GM18505 (cell line): ENCODE results near the gene COL4A2.

Experiments
- ATAC-seq: cut with Tn5 transposase; IDR thresholded peaks from one replicate; pipeline ENCODE4 v1.9.1; 2021; ENCODE audit not compliant: unreplicated experiment
- POLR2A ChIP-seq: IDR thresholded peaks from 4 replicates; pipeline ENCODE4 v1.6.1; 2011; ENCODE audit warnings: borderline replicate concordance; ENCODE audit not compliant: insufficient read depth, insufficient read length; ENCODE audit errors: extremely low read depth

COL4A2 gene

DNA sequence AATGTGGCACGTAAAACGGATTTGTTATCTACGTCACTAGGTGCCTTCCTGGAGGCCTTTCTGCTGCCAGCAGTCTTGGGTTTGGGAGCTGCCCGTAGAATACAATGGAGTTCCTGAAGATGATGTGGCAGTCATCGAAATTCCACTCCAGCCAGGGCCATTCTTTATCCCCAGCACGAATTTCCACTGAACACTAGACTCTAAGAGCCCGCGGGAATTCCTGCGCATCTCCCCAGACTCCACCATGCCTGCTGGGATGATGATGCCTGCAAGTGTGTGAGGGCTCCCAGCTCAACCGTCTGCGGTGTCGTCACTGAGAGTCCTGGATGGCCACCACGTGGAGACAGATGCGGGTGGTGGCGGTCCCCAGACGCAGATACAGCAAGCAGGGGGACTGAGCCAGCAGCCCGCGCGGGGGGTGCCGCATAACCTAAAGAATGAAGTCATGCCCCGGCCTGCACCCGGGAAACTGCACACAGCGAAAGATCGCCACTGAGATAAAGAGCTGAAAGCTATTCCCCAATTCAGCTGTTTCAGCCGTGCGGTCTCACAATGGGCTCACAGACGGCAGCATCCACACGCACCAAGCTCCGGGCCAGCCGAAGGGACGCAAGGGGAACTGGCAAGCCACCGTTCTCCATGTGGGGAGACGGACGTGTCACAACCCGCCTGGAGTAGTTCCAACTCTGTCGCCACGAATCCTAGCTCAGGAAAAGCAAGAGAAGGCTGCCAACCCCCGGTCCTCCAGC, 41.2 kb upstream of the COL4A2 start:
- ATAC-seq: no peak
- no peak for TF ChIP-seq POLR2A

DNA sequence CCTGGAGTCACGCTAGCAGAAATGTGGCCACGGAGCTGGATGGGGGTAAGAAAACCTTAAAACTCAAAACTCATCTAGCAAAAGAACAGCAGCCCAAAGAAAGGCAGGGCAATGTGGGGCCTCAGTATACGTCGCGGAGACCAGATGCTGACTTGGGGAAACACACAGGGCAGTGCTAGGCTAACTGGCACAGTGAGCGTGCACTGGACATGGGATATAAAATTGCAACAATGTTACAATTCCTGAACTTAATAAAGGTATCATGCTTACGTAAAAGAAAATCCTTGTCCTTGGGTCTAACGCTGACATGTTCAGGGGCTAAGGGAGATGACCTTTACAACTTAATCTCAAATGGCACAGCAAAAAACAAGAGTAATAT, 40.7 kb upstream of the COL4A2 start:
- no peak for ATAC-seq
- TF ChIP-seq POLR2A: no peak

DNA sequence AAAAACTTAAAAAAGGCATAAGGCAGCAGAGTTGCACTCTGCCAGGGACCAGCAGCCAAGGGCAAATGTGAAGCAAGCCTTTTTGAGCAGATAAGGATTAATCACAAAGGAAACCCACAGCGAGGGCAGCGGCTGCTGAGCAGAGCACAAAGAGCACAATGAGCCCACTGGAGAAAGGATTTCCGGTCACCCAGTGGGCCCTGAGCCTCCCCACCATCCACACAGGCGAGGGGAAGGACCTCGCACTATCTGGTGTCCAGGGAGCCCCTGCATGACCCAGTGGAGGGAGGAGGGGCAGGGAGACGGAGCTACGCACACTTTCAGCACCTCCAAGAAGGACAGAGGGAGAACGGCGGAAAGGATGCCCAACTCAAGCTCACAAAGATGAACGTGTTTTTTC, 40.1 kb upstream of the COL4A2 start:
- no peak for ATAC-seq
- no peak for TF ChIP-seq POLR2A

DNA sequence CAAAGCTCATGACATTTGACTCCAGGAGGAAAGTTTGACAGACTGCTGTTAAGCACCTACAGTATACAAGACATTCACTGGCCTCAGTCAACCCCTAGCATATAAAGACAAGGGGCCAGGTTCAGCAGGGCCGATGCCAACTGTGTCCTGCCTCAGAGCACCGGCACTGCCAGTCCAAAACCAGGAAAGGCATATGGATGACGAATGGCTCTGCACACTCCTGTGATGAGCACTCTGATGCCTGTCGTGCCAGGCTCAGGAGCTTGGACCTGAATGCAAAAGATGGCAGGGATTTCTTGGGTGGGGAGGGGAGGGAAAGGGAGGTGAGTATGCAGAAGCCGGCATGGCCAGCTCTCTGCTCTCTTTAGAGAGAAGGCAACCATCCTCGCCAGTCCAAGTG, 39.0 kb upstream of the COL4A2 start:
- TF ChIP-seq POLR2A: no peak
- ATAC-seq: no peak

DNA sequence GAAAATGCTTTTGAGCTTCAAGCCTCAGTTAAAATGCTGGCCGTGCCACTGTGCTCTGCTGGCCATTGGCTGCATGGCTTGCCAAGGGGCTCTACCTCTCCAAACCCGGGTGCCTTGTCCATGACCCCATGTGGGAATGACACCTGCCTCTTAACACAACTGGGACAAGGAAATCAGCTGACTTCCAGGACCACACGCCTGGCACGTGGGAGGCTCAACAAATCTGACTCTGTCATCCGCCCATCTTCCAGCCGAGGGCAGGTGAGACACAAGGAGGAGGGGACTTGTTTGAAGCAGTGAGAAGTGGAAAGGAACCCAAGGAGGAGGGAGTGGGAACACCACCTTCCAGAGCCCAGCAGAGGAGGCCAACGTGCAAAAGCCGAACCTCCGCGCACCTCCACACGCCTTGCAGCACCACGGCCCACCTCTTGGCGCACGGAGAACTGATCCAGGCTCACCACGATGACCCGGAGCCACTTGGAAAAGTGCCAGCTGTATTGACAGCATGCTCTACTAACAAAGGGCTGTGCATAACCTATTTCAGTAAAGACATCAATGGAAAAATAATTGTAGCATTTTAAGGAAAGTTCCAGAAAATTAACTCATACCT, 38.4 kb upstream of the COL4A2 start:
- no peak for TF ChIP-seq POLR2A
- no peak for ATAC-seq

- no peak for TF ChIP-seq POLR2A
- no peak for ATAC-seq
Measured at GRCh38 chr13:110269509-110270185, 37.4 kb upstream of the COL4A2 start.

GRCh38 chr13:110270507-110270906, 36.6 kb upstream of the COL4A2 start:
- no peak for ATAC-seq
- TF ChIP-seq POLR2A: no peak

- ATAC-seq: no peak
- TF ChIP-seq POLR2A: no peak
Measured at GRCh38 chr13:110271313-110271712, 35.8 kb upstream of the COL4A2 start.

DNA sequence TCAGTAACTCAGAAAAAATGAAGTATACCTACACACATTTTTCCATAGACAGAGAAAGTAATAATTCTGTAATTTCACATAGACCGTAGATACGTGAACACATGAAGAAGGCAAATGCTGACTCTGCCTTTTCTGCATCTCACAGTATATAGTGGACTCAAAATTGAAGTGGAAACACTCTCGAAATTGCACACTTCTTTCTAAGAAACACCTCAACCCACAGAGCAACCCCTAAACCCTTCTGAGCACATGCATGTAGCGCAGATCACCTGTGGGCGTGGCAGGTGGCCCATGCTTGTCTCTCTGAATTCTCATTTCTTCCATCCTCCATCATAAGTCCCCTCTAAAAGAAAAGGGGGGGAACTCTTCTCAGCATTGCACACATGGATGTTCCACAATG, 34.9 kb upstream of the COL4A2 start:
- no peak for ATAC-seq

DNA sequence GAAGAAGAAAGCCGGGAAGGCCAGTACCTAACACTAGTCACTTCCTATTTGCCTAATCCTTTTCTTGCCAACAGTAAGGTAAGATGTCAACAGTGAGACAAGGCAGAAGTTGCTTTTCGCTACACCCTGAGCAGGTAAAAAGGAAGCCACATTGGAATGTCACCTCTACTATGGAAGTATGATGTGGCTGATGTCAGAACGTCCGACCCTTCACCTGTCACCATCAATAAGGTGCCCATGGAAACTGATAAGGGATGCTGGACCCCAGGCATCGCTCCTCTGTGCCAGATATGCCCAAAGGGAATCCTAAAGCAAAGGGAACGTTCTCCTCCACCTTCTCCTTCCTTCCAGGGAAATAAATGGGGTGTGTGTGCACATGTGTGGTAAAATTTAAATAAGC, 34.4 kb upstream of the COL4A2 start:
- ATAC-seq: no peak
- no peak for TF ChIP-seq POLR2A

More for the DNA sequence above, 34.9 kb upstream of the COL4A2 start:
- TF ChIP-seq POLR2A: no peak

DNA sequence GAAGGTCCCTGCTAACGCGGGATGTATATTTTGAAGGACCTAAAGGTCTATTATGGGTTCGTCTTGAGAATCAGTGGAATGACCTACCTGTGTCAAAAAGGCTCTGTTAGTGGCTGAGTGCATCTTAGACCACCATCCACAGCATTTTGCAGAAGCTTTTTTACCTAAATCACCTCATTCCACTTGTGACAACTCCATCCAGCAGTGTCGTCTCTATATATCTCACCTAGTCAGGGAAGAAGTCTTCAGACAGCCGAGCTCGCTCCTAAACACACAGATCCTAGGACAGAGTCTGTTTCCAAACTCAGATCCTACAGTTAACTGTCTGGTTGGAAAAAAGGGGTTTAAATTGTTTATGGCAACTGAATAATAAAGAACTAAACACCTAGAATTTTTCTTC, 33.8 kb upstream of the COL4A2 start:
- ATAC-seq: no peak
- no peak for TF ChIP-seq POLR2A

- no peak for TF ChIP-seq POLR2A
- no peak for ATAC-seq
Measured at GRCh38 chr13:110274687-110275086, 32.4 kb upstream of the COL4A2 start.

- no peak for TF ChIP-seq POLR2A
- ATAC-seq: no peak
Measured at GRCh38 chr13:110275931-110276552, 31.0 kb upstream of the COL4A2 start.

- no peak for ATAC-seq
- no peak for TF ChIP-seq POLR2A
Measured at GRCh38 chr13:110276553-110276950, 30.5 kb upstream of the COL4A2 start.

- TF ChIP-seq POLR2A: no peak
- ATAC-seq: no peak
Measured at GRCh38 chr13:110277357-110277975, 29.6 kb upstream of the COL4A2 start.
